WTC11 (cell line): ENCODE measurements around the gene SH3TC1.

ENCODE experiments used
- ATF2 ChIP-seq: sonication (generic); formaldehyde crosslinking; IDR thresholded peaks from 2 replicates; pipeline ENCODE4 v1.8.1; 2022; ENCODE audit warnings: low read depth, missing genetic modification reagents, borderline replicate concordance
- ATF6 ChIP-seq: sonication (generic); formaldehyde crosslinking; IDR thresholded peaks from 2 replicates; pipeline ENCODE4 v1.8.1; 2023; ENCODE audit warnings: mild to moderate bottlenecking, missing genetic modification reagents
- CREB1 ChIP-seq: sonication (generic); formaldehyde crosslinking; IDR thresholded peaks from 2 replicates; pipeline ENCODE4 v1.8.0; 2023; ENCODE audit warnings: mild to moderate bottlenecking, missing genetic modification reagents
- CTCF ChIP-seq: fragments of 200-600 bp; IDR thresholded peaks from 2 replicates; pipeline ENCODE4 v1.8.0; 2022; ENCODE audit warnings: antibody characterized with exemption
- FOXJ3 ChIP-seq: sonication (generic); formaldehyde crosslinking; IDR thresholded peaks from 2 replicates; pipeline ENCODE4 v1.9.0; 2021; ENCODE audit warnings: missing genetic modification reagents, mild to moderate bottlenecking, borderline replicate concordance
- SP1 ChIP-seq: sonication (generic); formaldehyde crosslinking; conservative IDR thresholded peaks from 2 replicates; pipeline ENCODE4 v1.8.1; 2022; ENCODE audit warnings: missing genetic modification reagents
- TEAD1 ChIP-seq: sonication (generic); formaldehyde crosslinking; IDR thresholded peaks from 2 replicates; pipeline ENCODE4 v1.8.0; 2022; ENCODE audit warnings: mild to moderate bottlenecking, missing genetic modification reagents
- TEAD4 ChIP-seq: sonication (generic); formaldehyde crosslinking; IDR thresholded peaks from 2 replicates; pipeline ENCODE4 v1.8.0; 2022; ENCODE audit warnings: mild to moderate bottlenecking, missing genetic modification reagents
- ZNF423 ChIP-seq: fragments of 250-450 bp; sonication (Bioruptor Pico); IDR thresholded peaks from 2 replicates; pipeline ENCODE4 v2.1.2; 2022; ENCODE audit warnings: mild to moderate bottlenecking, moderate library complexity
- TF ChIP-seq, protein P1 (sequence below): sonication (generic); formaldehyde crosslinking; IDR thresholded peaks from 2 replicates; pipeline ENCODE4 v1.8.1; 2023; ENCODE audit warnings: mild to moderate bottlenecking, missing genetic modification reagents, borderline replicate concordance
- TF ChIP-seq, protein P2 (sequence below): sonication (generic); formaldehyde crosslinking; IDR thresholded peaks from 2 replicates; pipeline ENCODE4 v1.8.0; 2022; ENCODE audit warnings: mild to moderate bottlenecking, missing genetic modification reagents

DNA sequence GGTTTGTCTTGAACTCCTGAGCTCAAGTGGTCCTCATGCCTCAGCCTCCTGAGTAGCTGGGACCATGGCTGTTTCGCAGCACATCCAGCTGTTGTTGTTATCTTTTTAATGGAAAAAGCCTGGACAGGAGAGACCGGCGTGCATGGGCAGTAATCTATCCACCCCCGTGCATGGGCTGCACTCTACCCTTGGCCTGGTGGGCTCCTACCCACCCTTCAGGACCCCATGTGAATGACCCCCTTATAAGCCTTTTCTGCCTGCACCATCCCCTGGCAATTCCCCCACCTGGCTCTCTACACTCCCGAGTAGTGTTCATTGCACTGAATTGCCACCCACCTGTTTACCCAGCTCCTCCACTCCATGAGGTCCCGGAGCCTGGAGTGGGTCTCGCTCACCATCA is 51.5 kb downstream of the SH3TC1 start:
- no peak for TF ChIP-seq CTCF
- TF ChIP-seq TEAD1 (CRISPR knock-in tag): no peak
- TF ChIP-seq, protein P1, sequence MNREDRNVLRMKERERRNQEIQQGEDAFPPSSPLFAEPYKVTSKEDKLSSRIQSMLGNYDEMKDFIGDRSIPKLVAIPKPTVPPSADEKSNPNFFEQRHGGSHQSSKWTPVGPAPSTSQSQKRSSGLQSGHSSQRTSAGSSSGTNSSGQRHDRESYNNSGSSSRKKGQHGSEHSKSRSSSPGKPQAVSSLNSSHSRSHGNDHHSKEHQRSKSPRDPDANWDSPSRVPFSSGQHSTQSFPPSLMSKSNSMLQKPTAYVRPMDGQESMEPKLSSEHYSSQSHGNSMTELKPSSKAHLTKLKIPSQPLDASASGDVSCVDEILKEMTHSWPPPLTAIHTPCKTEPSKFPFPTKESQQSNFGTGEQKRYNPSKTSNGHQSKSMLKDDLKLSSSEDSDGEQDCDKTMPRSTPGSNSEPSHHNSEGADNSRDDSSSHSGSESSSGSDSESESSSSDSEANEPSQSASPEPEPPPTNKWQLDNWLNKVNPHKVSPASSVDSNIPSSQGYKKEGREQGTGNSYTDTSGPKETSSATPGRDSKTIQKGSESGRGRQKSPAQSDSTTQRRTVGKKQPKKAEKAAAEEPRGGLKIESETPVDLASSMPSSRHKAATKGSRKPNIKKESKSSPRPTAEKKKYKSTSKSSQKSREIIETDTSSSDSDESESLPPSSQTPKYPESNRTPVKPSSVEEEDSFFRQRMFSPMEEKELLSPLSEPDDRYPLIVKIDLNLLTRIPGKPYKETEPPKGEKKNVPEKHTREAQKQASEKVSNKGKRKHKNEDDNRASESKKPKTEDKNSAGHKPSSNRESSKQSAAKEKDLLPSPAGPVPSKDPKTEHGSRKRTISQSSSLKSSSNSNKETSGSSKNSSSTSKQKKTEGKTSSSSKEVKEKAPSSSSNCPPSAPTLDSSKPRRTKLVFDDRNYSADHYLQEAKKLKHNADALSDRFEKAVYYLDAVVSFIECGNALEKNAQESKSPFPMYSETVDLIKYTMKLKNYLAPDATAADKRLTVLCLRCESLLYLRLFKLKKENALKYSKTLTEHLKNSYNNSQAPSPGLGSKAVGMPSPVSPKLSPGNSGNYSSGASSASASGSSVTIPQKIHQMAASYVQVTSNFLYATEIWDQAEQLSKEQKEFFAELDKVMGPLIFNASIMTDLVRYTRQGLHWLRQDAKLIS (CRISPR knock-in tag): no peak
- no peak for TF ChIP-seq ZNF423 (CRISPR knock-in tag)
- no peak for TF ChIP-seq SP1 (CRISPR knock-in tag)
- TF ChIP-seq, protein P2, sequence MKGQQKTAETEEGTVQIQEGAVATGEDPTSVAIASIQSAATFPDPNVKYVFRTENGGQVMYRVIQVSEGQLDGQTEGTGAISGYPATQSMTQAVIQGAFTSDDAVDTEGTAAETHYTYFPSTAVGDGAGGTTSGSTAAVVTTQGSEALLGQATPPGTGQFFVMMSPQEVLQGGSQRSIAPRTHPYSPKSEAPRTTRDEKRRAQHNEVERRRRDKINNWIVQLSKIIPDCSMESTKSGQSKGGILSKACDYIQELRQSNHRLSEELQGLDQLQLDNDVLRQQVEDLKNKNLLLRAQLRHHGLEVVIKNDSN (CRISPR knock-in tag): no peak
- no peak for TF ChIP-seq FOXJ3 (CRISPR knock-in tag)
- no peak for TF ChIP-seq CREB1 (CRISPR knock-in tag)
- TF ChIP-seq TEAD4 (CRISPR knock-in tag): no peak
- no peak for TF ChIP-seq ATF6 (CRISPR knock-in tag)
- TF ChIP-seq ATF2 (CRISPR knock-in tag): no peak
